CD4-positive, alpha-beta T cell treated with Interleukin-2 at 100 ng/mL for 4 hours (primary cell): ENCODE data around the gene UBXN7.
A peak's percentile ranks its signal among the peaks of the same experiment; 100 is the strongest.
"Not testable (repeated sequence)": the region's sequence is repeated elsewhere in the genome, so short reads cannot be mapped to it uniquely, and the experiment has no call there.

Source experiments
- DNase-seq: peaks from one replicate; pipeline ENCODE4 v3.0.0-alpha.2; 2020; ENCODE audit warnings: low spot score

Gene UBXN7

DNA sequence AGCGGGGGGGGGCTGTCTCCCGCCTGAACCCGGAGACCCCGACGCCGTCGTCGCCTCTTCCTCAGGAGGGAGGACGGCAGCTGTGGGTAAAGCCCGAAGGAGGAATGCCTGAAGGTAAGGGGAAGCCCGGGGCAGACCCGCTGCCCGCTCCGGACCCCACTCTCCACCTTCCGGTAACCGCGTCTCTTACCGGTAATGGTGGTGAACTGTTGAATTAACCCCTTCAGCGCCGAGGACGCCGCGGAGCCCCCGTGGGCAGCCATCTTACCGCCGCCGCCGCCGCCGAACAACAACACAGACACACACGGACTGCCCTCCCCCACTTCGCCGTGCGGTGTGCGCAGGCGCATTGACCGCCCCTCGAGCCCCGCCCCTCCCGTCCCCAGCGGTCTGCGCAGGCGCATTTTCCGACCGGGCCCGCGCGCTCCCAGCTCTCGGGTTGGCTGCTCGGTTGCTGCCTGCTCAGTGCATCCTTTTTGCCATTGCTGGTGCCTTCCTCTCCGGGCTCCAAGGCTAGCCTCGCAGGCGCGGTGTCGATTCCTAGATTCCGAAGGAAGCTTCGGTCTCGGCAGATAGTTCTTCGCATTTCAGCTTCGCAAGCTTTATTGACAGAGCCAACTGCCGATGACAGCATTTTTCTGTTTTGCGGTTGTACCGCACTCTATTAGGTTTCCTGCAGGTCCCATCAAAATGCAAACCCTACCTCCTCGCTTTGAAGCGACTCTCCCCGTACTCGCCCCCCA lies at the start of gene UBXN7:
Gene UBXN7 (minus strand): TSS at position 291 of the 743 bp plus-strand sequence. CDS start 28 bp downstream, at position 263.
- DNase-seq: peak; percentile 96

- no peak for DNase-seq
Observed at GRCh38 chr3:196477678-196478077, 45.5 kb upstream of the UBXN7 start.

DNA sequence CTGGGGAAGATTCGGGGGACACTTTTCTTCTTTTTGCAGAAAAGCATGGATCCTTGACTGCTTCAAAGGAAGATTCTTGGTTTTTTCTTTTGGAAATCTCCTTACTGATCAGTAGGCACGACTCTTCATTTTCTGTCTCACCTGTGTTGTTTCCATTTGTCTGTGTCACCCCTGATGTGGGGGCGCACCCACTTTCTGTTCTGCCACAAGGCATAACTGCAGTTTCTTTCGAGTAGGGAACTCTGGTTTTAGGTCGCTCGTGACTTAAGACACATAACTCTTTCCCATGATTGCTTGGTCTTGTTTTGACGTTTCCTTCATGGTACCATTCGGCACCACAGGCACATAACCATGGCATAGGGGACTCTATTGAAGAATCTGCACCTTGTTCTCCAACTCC lies 40.1 kb upstream of the UBXN7 start:
- DNase-seq: no peak

DNA sequence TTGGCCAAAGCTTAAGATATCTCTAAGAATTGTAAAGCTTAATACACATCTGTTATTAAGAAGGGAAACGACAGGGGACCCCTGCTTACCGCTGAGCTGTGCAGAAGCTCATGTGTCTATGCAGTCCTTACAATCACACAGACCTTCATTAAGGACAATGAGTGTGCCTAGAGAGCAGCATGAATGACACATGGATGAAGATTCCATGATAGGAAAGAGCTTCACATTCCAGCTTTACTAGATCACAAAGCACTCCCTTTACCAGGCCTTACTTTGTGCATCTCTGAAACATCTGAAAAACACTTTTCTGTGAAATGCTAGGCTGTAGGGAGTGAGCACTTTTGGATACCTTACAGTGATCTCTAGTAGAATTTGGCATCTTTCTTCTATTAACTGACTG lies 39.3 kb upstream of the UBXN7 start:
- no peak for DNase-seq

GRCh38 chr3:196470182-196470581 lies 38.0 kb upstream of the UBXN7 start:
- DNase-seq: not testable (repeated sequence)

- no peak for DNase-seq
Observed at GRCh38 chr3:196463804-196464203, 31.6 kb upstream of the UBXN7 start.

GRCh38 chr3:196463478-196463756 lies 31.2 kb upstream of the UBXN7 start:
- no peak for DNase-seq

DNA sequence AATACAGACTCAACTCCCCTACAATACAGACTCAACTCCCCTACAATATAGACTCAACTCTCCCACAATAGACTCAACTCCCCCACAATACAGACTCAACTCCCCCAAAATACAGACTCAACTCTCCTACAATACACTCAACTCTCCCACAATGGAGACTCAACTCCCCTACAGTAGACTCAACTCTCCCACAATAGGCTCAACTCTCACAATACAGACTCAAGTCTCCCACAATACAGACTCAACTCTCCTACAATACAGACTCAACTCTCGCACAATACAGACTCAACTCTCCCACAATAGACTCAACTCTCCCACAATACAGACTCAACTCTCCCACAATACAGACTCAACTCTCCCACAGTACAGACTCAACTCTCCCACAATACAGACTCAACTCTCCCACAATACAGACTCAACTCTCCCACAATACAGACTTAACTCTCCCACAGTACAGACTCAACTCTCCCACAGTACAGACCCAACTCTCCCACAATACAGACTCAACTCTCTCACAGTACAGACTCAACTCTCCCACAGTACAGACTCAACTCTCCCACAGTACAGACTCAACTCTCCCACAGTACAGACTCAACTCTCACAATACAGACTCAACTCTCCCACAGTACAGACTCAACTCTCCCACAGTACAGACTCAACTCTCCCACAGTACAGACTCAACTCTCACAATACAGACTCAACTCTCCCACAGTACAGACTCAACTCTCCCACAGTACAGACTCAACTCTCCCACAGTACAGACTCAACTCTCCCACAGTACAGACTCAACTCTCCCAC lies 30.7 kb upstream of the UBXN7 start:
- not testable (repeated sequence) for DNase-seq

DNA sequence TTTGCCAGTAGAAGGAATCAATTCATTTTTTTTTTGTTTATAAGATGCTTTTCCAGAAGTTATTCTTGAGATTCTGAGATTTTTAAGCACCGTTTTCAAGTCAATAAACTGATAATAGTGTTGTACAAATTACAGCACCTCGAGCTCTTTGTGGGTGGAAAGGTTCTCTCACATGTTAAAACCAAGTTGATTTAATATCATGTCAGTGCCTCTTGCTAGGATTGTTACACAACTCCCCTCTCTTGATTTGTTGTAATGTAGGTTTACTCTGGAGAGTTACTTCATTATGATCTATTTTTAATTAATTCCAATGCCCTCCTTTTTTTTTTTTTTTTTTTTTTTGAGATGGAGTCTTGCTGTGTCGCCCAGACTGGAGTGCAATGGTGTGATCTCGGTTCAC lies 25.8 kb upstream of the UBXN7 start:
- no peak for DNase-seq

DNA sequence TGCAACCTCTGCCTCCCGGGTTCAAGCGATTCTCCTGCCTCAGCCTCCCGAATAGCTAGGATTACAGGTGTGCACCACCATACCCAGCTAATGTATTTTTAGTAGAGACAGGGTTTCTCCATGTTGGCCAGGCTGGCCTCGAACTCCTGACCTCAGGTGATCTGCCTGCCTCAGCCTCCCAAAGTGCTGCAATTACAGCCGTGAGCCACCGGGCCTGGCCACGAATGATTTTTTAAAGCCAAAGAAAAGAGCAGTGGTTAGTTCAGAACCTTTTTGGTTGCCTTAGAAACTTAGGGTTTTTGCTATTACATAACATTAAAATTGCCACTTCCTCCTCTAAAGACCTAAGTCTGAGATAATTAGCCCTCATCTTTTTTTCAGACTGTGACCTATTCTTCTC lies 25.2 kb upstream of the UBXN7 start:
- DNase-seq: peak; percentile 5

GRCh38 chr3:196454935-196455334 lies 22.7 kb upstream of the UBXN7 start:
- DNase-seq: no peak

DNA sequence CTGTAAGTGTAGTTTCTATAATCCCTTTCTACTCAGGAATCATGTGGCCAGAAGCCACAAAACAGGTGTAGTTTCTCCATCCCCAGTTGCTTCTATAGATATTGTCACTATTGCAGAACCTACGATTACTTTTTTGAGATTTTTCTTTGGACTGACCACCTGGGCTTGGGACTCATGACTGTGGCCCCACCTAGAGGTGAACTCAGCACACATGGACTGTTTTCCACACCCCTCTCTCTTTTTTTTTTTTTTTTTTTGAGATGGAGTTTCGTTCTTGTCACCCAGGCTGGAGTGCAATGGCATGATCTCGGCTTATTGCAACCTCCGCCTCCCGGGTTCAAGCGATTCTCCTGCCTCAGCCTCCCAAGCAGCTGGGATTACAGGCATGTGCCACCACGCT lies 13.2 kb upstream of the UBXN7 start:
- not testable (repeated sequence) for DNase-seq

GRCh38 chr3:196444500-196444894 lies 12.3 kb upstream of the UBXN7 start:
- no peak for DNase-seq

- DNase-seq: no peak
Observed at GRCh38 chr3:196440696-196441095, 8.5 kb upstream of the UBXN7 start.

DNA sequence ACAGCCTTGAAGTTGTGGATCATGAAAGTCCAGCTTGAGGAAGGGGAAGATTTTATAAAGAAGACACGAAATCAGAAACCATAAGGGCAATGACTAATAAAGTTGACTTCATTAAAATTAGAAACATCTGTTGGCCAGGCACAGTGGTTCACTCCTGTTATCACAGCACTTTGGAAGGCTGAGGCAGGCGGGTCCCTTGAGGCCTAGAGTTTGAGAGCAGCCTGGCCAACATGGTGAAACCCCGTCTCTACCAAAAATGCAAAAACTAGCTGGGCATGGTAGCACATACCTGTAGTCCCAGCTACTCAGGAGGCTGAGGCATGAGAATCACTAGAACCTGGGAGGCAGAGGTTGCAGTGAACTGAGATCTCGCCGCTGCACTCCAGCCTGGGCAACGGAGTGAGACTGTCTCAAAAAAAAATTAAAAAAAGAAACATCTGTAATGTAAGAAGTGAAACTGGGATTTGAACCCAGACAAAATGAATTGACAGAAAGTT lies 7.9 kb upstream of the UBXN7 start:
- DNase-seq: no peak

DNA sequence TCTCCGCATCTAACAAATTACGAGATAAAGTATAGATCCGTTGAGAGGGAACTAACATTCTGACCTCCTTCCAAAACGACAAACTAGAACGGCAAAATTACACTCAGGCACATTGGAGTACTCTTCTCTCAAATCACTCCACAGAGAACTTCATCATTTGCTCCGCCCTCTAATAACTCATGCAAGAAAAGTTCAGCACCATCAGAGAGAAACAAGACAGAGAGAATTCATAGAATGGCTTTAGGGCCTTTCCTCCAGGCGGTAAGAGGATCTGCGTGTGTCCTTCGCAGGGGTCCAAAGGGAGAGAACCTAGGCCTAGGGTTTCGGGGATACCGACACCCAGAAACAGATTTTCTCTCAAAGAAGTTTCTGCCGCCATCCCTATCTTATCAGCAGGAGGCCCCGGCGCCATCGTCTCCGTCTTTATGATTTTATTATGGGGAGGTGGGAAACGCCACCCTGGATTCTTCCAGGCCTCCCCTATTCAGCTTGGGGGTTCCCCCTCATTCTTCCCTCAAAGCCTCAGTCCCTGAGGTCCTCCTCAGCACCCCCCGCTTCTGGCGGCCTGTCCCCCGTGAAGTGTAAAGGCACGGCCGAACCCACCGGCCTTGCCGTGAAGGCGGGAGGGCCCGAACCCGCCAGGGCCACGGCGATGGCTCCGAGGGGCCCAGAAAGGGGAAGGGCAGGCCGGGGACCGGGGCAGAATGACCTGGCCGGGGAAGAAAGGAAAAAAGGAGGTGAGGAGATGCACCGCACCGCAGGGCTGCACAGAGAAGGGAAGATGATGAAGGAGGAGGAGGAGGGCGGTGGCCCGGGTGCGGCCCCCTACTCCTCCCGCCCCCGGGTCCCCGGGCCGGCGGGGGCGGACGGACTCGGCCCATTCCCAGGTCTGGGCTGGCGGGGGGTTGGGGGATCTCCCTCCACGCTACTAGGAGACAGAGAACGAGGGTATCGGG lies 768 bp downstream of the UBXN7 start:
- DNase-seq: peak; percentile 35

DNA sequence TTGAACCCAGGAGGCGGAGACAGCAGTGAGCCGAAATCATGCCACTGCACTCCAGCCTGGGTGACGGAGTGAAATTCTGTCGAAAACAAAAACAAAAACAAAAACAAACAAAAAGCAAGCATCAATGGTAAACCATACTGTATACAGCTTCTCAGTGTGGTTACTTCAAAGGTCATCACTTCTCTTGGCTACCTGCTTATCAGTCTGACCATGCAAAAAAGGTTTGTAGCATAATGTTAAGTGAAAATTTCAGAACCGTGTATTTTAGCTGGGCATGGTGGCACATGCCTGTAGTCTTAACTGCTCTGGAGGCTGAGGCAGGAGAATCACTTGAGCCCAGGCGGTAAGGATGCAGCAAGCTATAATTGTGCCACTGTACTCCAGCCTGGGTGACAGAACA lies 4.2 kb downstream of the UBXN7 start:
- no peak for DNase-seq

DNA sequence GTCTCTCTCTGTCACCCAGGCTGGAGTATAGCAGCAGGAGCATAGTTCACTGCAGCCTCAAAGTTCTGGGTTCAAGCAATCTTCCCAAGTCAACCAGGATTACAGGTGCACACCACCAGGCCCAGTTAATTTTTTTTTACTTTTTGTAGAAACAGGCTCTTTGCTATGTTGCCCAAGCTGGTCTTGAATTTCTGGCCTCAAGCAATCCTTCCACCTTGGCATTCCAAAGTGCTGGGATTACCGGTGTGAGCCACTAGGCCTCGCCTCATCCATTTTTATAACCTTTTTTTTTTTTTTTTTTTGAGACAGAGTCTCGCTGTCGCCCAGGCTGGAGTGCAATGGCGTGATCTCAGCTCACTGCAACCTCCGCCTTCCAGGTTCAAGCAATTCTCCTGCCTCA lies 7.8 kb downstream of the UBXN7 start:
- DNase-seq: not testable (repeated sequence)

DNA sequence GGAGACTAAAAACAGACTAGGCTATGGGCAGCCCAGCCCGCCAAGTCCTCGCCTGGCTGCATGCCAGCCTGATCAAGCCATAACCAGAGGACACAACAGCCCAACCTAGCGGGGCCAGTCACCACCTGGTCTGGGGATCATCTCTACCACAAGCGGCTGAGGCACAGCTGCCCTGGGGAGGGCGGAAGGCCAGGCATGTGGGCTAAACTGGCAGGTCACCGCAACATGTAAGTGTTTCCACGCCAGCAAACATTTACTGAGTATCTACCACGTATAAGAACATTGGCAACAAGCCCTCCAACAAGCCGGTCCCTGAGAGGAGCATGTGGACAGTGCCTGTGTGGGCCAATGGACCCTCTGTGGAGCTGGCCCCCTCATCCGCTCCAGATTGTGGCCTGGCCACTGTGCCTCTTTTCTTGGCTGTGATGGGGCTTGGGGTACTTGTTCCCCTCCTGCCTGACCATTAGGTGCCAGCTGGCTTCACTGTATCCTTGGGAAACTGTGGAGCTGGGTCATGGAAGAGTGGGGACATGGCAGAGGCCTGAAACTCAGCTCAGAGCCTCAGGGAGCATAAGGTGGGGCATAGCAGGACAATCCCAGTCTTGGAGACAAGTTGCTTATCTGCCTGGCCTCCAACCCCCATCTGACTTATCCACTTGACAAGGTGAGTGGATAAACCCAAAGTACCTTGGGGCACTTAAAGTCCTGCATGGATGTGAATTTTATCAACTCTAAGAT lies 9.0 kb downstream of the UBXN7 start:
- no peak for DNase-seq

DNA sequence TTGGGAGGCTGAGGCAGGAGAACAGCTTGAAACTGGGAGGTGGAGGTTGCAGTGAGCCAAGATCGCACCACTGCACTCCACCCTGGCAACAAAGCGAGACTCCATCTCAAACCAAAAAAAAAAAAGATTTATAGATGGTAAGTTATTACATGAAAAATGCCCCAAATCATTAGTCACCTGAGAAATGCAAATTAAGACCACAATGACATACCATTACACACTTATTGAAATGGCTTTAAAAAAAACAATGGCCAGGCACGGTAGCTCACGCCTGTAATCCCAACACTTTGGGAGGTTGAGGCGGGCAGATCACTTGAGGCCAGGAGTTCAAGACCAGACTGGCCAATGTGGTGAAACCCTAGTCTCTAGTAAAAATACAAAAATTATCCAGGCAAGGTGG lies 10.6 kb downstream of the UBXN7 start:
- DNase-seq: not testable (repeated sequence)

GRCh38 chr3:196419386-196419785 lies 12.8 kb downstream of the UBXN7 start:
- no peak for DNase-seq

- no peak for DNase-seq
Observed at GRCh38 chr3:196418601-196419000, 13.6 kb downstream of the UBXN7 start.
